Measurements from ENCODE around the gene LATS2.

DNA sequence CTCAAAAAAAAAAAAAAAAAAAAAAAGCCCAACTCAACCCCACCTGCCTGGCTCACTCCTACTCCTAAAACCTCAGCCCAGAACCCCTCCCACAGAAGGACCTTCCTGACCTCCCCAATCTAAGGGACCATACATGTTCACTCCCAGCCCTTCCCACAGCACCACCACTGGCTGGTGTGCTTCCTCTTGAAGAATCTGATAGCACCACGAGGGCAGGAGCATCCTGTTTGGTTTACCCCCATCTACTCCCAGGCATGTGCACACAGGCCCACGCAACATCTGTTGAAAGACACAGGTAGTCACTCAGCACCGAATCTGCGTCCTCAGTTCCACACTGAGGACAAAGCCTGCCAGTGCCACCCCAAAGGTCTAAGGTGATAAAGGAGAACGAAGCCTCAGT, 8.2 kb downstream of the LATS2 start:
- TF ChIP-seq, protein P1, sequence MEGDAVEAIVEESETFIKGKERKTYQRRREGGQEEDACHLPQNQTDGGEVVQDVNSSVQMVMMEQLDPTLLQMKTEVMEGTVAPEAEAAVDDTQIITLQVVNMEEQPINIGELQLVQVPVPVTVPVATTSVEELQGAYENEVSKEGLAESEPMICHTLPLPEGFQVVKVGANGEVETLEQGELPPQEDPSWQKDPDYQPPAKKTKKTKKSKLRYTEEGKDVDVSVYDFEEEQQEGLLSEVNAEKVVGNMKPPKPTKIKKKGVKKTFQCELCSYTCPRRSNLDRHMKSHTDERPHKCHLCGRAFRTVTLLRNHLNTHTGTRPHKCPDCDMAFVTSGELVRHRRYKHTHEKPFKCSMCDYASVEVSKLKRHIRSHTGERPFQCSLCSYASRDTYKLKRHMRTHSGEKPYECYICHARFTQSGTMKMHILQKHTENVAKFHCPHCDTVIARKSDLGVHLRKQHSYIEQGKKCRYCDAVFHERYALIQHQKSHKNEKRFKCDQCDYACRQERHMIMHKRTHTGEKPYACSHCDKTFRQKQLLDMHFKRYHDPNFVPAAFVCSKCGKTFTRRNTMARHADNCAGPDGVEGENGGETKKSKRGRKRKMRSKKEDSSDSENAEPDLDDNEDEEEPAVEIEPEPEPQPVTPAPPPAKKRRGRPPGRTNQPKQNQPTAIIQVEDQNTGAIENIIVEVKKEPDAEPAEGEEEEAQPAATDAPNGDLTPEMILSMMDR (IDR thresholded peaks at IDR 0.05): no peak
- no peak for TF ChIP-seq POLR2A (IDR thresholded peaks at IDR 0.05)
